ENCODE measurements around the gene HTR2A. TPM values are rescaled to one million over a fixed set of nuclear protein-coding genes. Genes with fewer than 3 reads are reported as not detected.
"Not testable (repeated sequence)": the region's sequence is repeated elsewhere in the genome, so short reads cannot be mapped to it uniquely, and the experiment has no call there.

HTR2A gene
- total and polyA plus RNA-seq, 2 donors (not counting 3 experiments of a cell fraction or from before 2014, with no cell fraction given), result not detected

- ChIA-PET CTCF (no interaction called here), POLR2A (no interaction called here)
- H3K4me2 ChIP-seq (ENCODE audit: insufficient read depth, low read length), result no peak overlapping the region
- DNase-seq (ENCODE audit: low read depth, low spot score), result no peak
- no peaks in the 10 kb centered on the region for H3K79me2 ChIP-seq (ENCODE audit: control insufficient read depth, insufficient read depth, low read length)
- intact Hi-C loops (cut with micrococcal nuclease) (no loop called here), dilution Hi-C loops (cut with MboI; ENCODE audit: extremely low pct_ligation_motif_present, low sequenced_read_pairs) (no loop called here)
- no peaks in the 10 kb centered on the region for H3K9me1 ChIP-seq (replicated peaks; ENCODE audit: control insufficient read depth, extremely low read depth, insufficient read depth, low read length)
- no peaks in the 10 kb centered on the region for H3K36me3 ChIP-seq (ENCODE audit: control insufficient read depth in 2 of 2, extremely low read depth in 1 of 2, insufficient read depth in 2 of 2, low read length in 2 of 2)
- no peak overlapping the region for H3K9ac ChIP-seq (replicated peaks; ENCODE audit: extremely low read depth, insufficient read depth, low read length)
- no peak overlapping the region for H2AFZ ChIP-seq (ENCODE audit: low read depth, low read length)
- no TSS peak for BruUV-seq (replicated peaks)
- peaks cover 0 to 2% of the 10 kb centered on the region in 2 experiments for H3K27me3 ChIP-seq (ENCODE audit: control insufficient read depth in 2 of 2, insufficient read depth in 2 of 2, low read length in 2 of 2)
- no peaks in the 10 kb centered on the region for H4K20me1 ChIP-seq (replicated peaks; ENCODE audit: control insufficient read depth, extremely low read depth, insufficient read depth, low read length)
- no peak overlapping the region for H3K4me3 ChIP-seq (replicated peaks in 1 of 3; ENCODE audit: insufficient read depth in 1 of 3, low read depth in 1 of 3, low read length in 3 of 3)
- FAIRE-seq, result no peak
- H3K4me1 ChIP-seq (ENCODE audit: control insufficient read depth, extremely low read depth, insufficient read depth, low read length), result no peaks in the 10 kb centered on the region
- TF ChIP-seq POLR2AphosphoS5 (IDR thresholded peaks at IDR 0.05; ENCODE audit: insufficient read depth, low read depth, low read length) (no peak), FOS (IDR thresholded peaks at IDR 0.05; ENCODE audit: borderline replicate concordance, insufficient read depth, low read length) (no peak), MYC (IDR thresholded peaks at IDR 0.05; ENCODE audit: low read depth, low read length) (no peak), MAX (IDR thresholded peaks at IDR 0.05; ENCODE audit: insufficient read depth, insufficient read length) (no peak), GATA2 (IDR thresholded peaks at IDR 0.05; ENCODE audit: insufficient read depth, insufficient read length, low read depth, low read length) (no peak), EZH2 (IDR thresholded peaks at IDR 0.05; ENCODE audit: borderline replicate concordance, low read depth, low read length, severe bottlenecking) (no peak), CTCF (IDR thresholded peaks at IDR 0.05; ENCODE audit: extremely low read depth in 1 of 2, insufficient read depth in 1 of 2, low read depth in 1 of 2, low read length in 2 of 2) (no peak), POLR2A (IDR thresholded peaks at IDR 0.05; ENCODE audit: low read depth, low read length) (no peak), JUN (IDR thresholded peaks at IDR 0.05; ENCODE audit: borderline replicate concordance, insufficient read depth, insufficient read length, low read depth) (no peak)
- no peaks in the 10 kb centered on the region for H3K9me3 ChIP-seq (replicated peaks; ENCODE audit: control insufficient read depth, insufficient read depth, low read length)
- no peak overlapping the region for H3K27ac ChIP-seq (ENCODE audit: insufficient read depth, low read depth, low read length)
Observed at GRCh38 chr13:46810440-46810839, 86.4 kb downstream of the HTR2A start.

GRCh38 chr13:46804921-46805320, 91.9 kb downstream of the HTR2A start:
- H3K27me3 ChIP-seq (ENCODE audit: control insufficient read depth in 2 of 2, insufficient read depth in 2 of 2, low read length in 2 of 2); H3K9me3 ChIP-seq (replicated peaks; ENCODE audit: control insufficient read depth, insufficient read depth, low read length); dilution Hi-C loops (cut with MboI; ENCODE audit: extremely low pct_ligation_motif_present, low sequenced_read_pairs); H2AFZ ChIP-seq (ENCODE audit: low read depth, low read length); H3K4me2 ChIP-seq (ENCODE audit: insufficient read depth, low read length); intact Hi-C loops (cut with micrococcal nuclease); H4K20me1 ChIP-seq (replicated peaks; ENCODE audit: control insufficient read depth, extremely low read depth, insufficient read depth, low read length); DNase-seq (ENCODE audit: low read depth, low spot score); POLR2A ChIA-PET; H3K36me3 ChIP-seq (ENCODE audit: control insufficient read depth in 2 of 2, extremely low read depth in 1 of 2, insufficient read depth in 2 of 2, low read length in 2 of 2); FAIRE-seq; H3K4me1 ChIP-seq (ENCODE audit: control insufficient read depth, extremely low read depth, insufficient read depth, low read length); H3K4me3 ChIP-seq (replicated peaks in 1 of 3; ENCODE audit: insufficient read depth in 1 of 3, low read depth in 1 of 3, low read length in 3 of 3); CTCF ChIA-PET; H3K9ac ChIP-seq (replicated peaks; ENCODE audit: extremely low read depth, insufficient read depth, low read length); BruUV-seq (replicated peaks); H3K79me2 ChIP-seq (ENCODE audit: control insufficient read depth, insufficient read depth, low read length); H3K9me1 ChIP-seq (replicated peaks; ENCODE audit: control insufficient read depth, extremely low read depth, insufficient read depth, low read length); H3K27ac ChIP-seq (ENCODE audit: insufficient read depth, low read depth, low read length): not testable (repeated sequence)
